Nephron progenitor cell (in vitro differentiated cells): ENCODE data around the gene CCDC150.

Experiments used
- DNase-seq: peaks from one replicate; pipeline ENCODE4 v3.0.0; 2021
- H3K27ac Mint-ChIP-seq: 2 replicates; pipeline ENCODE4 v1.8.0; 2021; ENCODE audit warnings: mild to moderate bottlenecking, moderate library complexity, mixed read lengths
- H3K27me3 Mint-ChIP-seq: 2 replicates; pipeline ENCODE4 v1.8.0; 2021; ENCODE audit warnings: mild to moderate bottlenecking, low read depth, mixed read lengths; ENCODE audit not compliant: poor library complexity
- H3K36me3 Mint-ChIP-seq: 2 replicates; pipeline ENCODE4 v1.8.0; 2021; ENCODE audit warnings: low read depth, mixed read lengths
- H3K4me1 Mint-ChIP-seq: 2 replicates; pipeline ENCODE4 v1.8.0; 2021; ENCODE audit warnings: mixed read lengths
- H3K4me3 Mint-ChIP-seq: 2 replicates; pipeline ENCODE4 v1.8.0; 2021; ENCODE audit warnings: mild to moderate bottlenecking, moderate library complexity, mixed read lengths
- H3K9me3 Mint-ChIP-seq: 2 replicates; pipeline ENCODE4 v1.8.0; 2021; ENCODE audit warnings: mild to moderate bottlenecking, moderate library complexity, mixed read lengths
- CTCF ChIP-seq: fragments of 200-600 bp; sonication (generic); IDR thresholded peaks from 2 replicates; pipeline ENCODE4 v1.5.0; 2021; ENCODE audit warnings: antibody characterized with exemption

CCDC150 gene

GRCh38 chr2:196592911-196593881, 46.3 kb upstream of the CCDC150 start, which contains the start of gene HECW2:
HECW2 (minus strand) TSS chr2:196593554.
- peaks cover 41% of the 10 kb centered on the region for H3K4me1 Mint-ChIP-seq
- DNase-seq: peak; percentile 75

GRCh38 chr2:196594158-196594557, 45.4 kb upstream of the CCDC150 start:
- Mint-ChIP-seq H3K27ac (peak overlapping the region; percentile 53), H3K4me1 (peaks cover 41% of the 10 kb centered on the region), H3K4me3 (peak overlapping the region; percentile 86), H3K27me3 (peaks cover 24% of the 10 kb centered on the region), H3K36me3 (no peaks in the 10 kb centered on the region), H3K9me3 (no peaks in the 10 kb centered on the region)
- DNase-seq: no peak
- no peak for TF ChIP-seq CTCF

More at GRCh38 chr2:196592911-196593881, 46.3 kb upstream of the CCDC150 start, which contains the start of gene HECW2:
- H3K27me3 Mint-ChIP-seq: peaks cover 24% of the 10 kb centered on the region
- no peak for TF ChIP-seq CTCF
- no peaks in the 10 kb centered on the region for H3K9me3 Mint-ChIP-seq
- H3K4me3 Mint-ChIP-seq: peak within 1 kb of the TSS; percentile 97
- peak within 1 kb of the TSS; percentile 96 for H3K27ac Mint-ChIP-seq
- no peaks in the 10 kb centered on the region for H3K36me3 Mint-ChIP-seq

- DNase-seq: no peak
- TF ChIP-seq CTCF: no peak
- H3K27ac Mint-ChIP-seq: no peak overlapping the region
- no peaks in the 10 kb centered on the region for H3K36me3 Mint-ChIP-seq
- H3K9me3 Mint-ChIP-seq: no peaks in the 10 kb centered on the region
- H3K27me3 Mint-ChIP-seq: peaks cover 24% of the 10 kb centered on the region
- H3K4me3 Mint-ChIP-seq: no peak overlapping the region
- H3K4me1 Mint-ChIP-seq: peaks cover 27% of the 10 kb centered on the region
Measured at GRCh38 chr2:196597531-196597930, 42.0 kb upstream of the CCDC150 start.

GRCh38 chr2:196598412-196598811, 41.1 kb upstream of the CCDC150 start:
- H3K4me3 Mint-ChIP-seq: no peak overlapping the region
- H3K4me1 Mint-ChIP-seq: peaks cover 26% of the 10 kb centered on the region
- peaks cover 27% of the 10 kb centered on the region for H3K27me3 Mint-ChIP-seq
- H3K27ac Mint-ChIP-seq: no peak overlapping the region
- H3K36me3 Mint-ChIP-seq: no peaks in the 10 kb centered on the region
- no peak for DNase-seq
- no peaks in the 10 kb centered on the region for H3K9me3 Mint-ChIP-seq
- no peak for TF ChIP-seq CTCF

GRCh38 chr2:196598846-196599245, 40.7 kb upstream of the CCDC150 start:
- no peak for TF ChIP-seq CTCF
- Mint-ChIP-seq H3K27ac (no peak overlapping the region), H3K4me3 (no peak overlapping the region), H3K36me3 (no peaks in the 10 kb centered on the region), H3K4me1 (peaks cover 22% of the 10 kb centered on the region), H3K9me3 (no peaks in the 10 kb centered on the region), H3K27me3 (peaks cover 24% of the 10 kb centered on the region)
- DNase-seq: no peak
